ENCODE data around the gene ZNF638.

DNA sequence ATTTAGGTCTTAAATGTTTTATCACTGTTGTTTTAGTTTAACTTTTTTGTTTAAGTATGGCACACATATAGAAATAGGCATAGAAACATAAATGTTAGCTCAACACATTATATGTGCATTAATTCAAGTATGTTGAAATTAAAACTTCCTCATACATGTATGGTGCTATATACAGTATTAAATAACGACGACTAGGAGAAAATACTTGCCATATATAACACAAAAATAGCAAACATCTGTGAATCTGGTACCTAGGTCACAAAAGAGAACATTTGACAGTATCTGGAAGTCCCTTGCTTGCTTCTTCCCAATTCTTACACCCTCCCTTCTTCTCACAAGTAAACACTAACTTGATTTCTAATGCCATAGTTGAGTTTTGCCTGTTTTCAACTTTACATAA, 38.4 kb downstream of the ZNF638 start:
- TF ChIP-seq, protein P1, sequence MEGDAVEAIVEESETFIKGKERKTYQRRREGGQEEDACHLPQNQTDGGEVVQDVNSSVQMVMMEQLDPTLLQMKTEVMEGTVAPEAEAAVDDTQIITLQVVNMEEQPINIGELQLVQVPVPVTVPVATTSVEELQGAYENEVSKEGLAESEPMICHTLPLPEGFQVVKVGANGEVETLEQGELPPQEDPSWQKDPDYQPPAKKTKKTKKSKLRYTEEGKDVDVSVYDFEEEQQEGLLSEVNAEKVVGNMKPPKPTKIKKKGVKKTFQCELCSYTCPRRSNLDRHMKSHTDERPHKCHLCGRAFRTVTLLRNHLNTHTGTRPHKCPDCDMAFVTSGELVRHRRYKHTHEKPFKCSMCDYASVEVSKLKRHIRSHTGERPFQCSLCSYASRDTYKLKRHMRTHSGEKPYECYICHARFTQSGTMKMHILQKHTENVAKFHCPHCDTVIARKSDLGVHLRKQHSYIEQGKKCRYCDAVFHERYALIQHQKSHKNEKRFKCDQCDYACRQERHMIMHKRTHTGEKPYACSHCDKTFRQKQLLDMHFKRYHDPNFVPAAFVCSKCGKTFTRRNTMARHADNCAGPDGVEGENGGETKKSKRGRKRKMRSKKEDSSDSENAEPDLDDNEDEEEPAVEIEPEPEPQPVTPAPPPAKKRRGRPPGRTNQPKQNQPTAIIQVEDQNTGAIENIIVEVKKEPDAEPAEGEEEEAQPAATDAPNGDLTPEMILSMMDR (IDR thresholded peaks at IDR 0.05; ENCODE audit: low read depth, low read length), result no peak
- TF ChIP-seq EZH2phosphoT487 (IDR thresholded peaks at IDR 0.05; ENCODE audit: low read depth), result no peak

All from OCI-LY3 (cell line).